GM21423 (cell line): ENCODE measurements around the gene BPTF.
"Not testable (repeated sequence)": the region's sequence is repeated elsewhere in the genome, so short reads cannot be mapped to it uniquely, and the experiment has no call there.

Experiments
- ATAC-seq: cut with Tn5 transposase; IDR thresholded peaks from one replicate; pipeline ENCODE4 v1.9.1; 2021; ENCODE audit warnings: mild to moderate bottlenecking, moderate library complexity; ENCODE audit not compliant: unreplicated experiment

BPTF gene

GRCh38 chr17:67996301-67997171, 171.2 kb downstream of the BPTF start, which contains the start of gene C17orf58:
Gene C17orf58 (minus strand): TSS chr17:67996469. CDS start chr17:67996198, 271 bp downstream.
- not testable (repeated sequence) for ATAC-seq

DNA sequence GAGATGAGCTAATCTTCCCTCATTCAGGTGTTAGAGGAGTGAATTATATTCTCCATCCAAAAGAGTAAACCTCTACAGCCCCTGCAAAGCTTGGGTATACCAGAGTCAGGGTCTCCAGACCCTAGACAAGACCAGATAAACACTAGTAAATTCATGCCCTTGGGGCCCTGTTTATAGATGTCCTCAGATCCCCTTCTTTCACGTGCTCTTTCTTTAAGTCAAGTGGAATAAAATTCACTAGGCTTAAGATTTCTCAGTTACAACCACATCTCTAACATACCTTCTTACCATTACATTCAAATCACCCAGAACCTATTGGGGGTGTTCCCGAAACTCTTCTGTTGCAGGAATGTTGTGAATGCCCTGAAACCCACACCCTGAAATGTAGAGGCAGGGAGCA, 173.2 kb downstream of the BPTF start:
- ATAC-seq = no peak

- ATAC-seq = no peak
Measured at GRCh38 chr17:67999291-67999911, 174.1 kb downstream of the BPTF start.

DNA sequence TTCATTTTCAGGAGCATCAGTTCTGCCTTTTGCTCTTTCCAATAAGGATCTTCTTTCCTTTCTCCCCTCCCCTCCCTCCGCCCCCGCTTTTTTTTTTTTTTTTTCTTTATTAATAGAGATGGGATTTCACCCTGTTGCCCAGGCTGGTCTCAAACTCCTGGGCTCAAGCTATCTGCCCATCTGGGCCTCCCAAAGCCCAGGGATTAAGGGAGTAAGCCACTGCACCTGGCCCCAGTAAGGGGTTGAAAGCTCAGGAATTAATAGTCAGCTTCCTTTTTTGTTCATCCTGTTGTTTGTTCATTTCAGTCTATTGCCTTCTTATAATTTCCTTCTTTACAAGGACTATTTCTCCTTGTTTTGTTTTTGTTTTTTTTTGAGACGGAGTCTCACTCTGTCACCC, 178.9 kb downstream of the BPTF start:
- no peak for ATAC-seq

- ATAC-seq = no peak
Measured at GRCh38 chr17:68006797-68007196, 181.5 kb downstream of the BPTF start.

DNA sequence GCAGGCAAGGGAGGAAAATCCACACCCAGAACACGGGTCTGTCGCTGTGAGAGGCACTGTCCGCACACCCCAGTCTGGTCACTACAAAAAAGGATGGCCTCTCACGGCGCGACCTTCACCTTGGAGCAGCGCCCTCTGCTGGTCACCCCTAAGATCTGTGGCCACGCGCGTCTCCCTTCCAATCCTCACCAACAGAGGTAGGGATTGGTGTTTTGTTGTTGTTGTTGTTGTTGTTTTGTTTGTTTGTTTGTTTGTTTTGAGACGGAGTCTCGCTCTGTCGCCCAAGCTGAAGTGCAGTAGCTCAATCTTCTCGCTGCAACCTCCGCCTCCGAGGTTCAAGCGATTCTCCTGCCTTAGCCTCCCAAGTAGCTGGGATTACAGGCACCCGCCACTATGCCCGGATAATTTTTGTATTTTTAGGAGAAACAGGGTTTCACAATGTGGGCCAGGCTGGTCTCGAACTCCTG, 185.9 kb downstream of the BPTF start:
- ATAC-seq = no peak

DNA sequence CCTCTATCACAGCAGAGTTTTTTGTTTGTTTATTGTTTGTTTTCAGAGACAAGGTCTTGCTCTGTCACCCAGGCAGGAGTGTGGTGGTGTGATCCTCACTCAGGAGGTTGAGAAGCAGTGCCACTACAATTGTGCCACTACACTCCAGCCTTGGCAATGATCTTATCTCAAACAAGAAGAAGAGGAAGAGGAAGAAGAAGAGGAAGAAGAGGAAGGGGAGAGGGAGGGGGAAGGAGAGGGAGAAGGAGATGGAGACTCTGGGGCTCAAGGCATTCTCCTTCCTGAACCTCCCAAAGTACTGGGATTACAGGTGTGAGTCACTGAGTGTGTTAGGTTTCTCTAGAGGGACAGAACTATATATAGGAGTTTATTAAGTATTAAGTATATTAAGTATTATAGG, 188.1 kb downstream of the BPTF start:
- no peak for ATAC-seq

DNA sequence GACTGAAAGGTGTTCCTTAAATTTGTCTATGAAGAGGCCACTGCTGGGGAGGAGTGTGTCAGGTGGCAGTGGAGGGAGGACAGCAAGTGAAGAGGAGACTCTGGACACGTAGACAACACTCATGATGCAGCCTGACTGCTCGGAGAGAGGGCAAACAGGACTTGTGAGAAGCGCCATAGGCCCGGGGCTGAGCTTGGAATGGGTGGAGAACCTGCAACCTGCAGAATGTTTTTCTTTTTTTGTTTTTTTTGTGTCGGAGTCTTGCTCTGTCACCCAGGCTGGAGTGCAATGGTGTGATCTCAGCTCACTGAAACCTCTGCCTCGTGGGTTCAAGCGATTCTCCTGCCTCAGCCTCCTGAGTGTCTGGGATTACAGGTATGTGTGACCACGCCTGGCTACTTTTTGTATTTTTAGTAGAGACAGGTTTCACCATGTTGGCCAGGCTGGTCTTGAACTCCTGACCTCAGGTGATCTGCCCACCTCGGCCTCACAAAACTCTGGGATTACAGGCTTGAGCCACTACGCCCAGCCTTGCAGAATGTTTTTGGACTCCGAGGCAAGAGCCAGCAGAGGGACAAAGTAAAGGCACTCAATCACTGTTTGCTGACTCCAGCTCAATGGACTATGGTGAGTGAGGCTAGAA, 189.9 kb downstream of the BPTF start:
- no peak for ATAC-seq

- ATAC-seq = no peak
Measured at GRCh38 chr17:68016838-68017237, 191.5 kb downstream of the BPTF start.

- not testable (repeated sequence) for ATAC-seq
Measured at GRCh38 chr17:68018493-68018892, 193.2 kb downstream of the BPTF start.

GRCh38 chr17:68019336-68019674, 194.0 kb downstream of the BPTF start:
- ATAC-seq = no peak

DNA sequence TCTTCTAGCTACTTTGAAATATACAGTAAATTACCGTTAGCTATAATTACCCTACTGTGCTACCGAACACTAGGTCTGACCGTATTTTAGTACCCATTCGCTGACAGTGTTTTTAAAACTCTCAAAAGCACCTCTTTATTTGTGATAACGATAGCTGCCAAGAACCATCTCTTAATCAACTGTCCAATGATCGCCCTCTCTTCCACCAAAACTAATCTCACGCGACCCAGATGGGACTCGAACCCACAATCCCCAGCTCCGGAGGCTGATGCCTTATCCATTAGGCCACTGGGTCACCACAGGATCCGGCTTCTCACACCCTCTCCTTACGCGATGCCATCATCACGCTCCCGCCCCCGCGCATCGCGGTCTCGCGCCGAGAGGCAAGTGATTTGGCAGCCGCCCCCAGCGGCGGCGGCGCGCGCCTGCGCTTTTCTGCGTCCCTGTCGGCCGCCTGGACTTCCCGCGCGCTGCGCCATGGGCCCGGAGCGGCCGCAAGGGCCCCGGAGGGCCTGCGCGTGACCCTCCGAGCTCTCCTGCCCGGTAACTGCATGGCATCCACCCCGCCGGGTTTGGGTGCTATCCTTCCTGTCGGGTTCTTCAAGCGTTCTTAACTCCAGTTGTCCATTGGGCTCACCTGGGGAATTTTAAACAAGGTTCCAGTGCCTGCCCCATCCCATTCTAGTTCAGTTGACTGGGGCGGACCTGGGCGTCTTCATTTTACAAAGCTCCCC, 194.5 kb downstream of the BPTF start:
- ATAC-seq = peak; percentile 87

GRCh38 chr17:68020409-68020756, 195.1 kb downstream of the BPTF start:
- no peak for ATAC-seq

GRCh38 chr17:68020791-68021190, 195.5 kb downstream of the BPTF start:
- not testable (repeated sequence) for ATAC-seq

GRCh38 chr17:68021963-68022362, 196.7 kb downstream of the BPTF start:
- ATAC-seq = no peak

GRCh38 chr17:68022547-68022946, 197.2 kb downstream of the BPTF start:
- not testable (repeated sequence) for ATAC-seq

DNA sequence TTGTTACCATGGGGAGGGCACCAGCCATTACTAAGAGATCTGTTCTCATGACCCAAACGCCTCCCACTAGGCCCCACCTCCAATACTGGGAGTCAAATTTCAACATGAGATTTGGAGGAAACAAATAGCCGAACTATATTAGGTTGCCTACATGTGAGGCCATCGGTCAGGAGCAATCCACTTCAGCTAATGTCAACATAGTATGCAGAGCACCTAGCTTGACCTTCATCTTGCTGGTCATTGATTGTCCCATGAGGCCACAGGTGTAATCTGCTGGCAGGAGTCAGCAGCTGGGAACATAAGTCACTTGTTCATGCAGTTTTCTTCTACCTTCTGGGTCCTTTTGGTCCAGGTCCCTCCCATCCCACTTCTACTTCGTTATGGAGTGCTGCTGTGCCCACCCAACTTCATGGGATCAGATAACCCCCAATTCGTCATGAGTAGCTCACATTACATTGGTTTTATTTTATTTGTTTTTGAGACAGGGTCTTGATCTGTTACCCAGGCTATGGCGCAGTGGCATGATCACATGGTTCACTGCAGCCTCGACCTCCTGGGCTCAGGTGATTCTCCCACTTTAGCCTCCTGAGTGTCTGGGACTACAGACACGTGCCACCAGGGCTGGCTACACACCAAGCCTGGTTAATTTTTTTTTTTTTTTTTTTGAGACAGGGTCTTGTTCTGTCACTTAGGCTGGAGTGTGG, 204.4 kb downstream of the BPTF start:
- no peak for ATAC-seq
